ENCODE results near the gene ALDOC.

DNA sequence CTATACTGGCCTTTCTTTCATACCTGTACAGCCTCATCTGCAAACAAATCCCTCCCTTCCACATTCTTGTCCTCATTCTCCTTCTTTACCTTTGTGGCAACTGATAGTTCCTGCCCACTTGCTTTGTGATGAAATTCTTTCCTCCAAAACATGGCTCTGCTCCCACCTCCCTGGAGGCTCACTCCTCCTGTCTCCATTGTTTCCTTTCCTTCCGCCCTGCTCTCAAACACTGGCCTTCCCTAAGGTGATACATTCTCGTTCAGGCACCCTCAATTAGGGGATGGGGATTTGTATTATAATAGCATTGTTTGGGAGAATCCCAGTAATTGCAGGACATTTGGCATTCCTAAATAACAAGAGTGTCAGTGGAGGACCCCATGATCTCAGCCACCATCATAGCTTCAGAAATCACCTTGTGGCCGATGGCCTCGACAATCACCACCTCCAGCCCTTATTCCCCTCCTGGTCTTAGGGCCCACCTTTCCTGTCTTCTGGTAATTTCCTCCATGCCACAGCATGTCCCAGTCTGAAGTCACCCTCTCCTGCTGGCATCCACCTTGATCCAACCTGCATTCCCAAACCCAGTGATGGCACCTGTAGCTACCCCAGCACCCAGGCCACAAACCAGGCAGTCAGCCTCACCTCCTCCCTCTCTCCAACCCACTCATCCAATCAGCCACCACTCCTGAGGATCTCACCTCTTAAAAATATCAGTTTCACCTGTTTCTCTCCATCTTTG lies 32.1 kb downstream of the ALDOC start:
- TF ChIP-seq, protein P1, sequence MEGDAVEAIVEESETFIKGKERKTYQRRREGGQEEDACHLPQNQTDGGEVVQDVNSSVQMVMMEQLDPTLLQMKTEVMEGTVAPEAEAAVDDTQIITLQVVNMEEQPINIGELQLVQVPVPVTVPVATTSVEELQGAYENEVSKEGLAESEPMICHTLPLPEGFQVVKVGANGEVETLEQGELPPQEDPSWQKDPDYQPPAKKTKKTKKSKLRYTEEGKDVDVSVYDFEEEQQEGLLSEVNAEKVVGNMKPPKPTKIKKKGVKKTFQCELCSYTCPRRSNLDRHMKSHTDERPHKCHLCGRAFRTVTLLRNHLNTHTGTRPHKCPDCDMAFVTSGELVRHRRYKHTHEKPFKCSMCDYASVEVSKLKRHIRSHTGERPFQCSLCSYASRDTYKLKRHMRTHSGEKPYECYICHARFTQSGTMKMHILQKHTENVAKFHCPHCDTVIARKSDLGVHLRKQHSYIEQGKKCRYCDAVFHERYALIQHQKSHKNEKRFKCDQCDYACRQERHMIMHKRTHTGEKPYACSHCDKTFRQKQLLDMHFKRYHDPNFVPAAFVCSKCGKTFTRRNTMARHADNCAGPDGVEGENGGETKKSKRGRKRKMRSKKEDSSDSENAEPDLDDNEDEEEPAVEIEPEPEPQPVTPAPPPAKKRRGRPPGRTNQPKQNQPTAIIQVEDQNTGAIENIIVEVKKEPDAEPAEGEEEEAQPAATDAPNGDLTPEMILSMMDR (IDR thresholded peaks at IDR 0.05; ENCODE audit: low read depth, low read length), result no peak
- no peak for TF ChIP-seq MAX (IDR thresholded peaks at IDR 0.05; ENCODE audit: low read depth, low read length)

Measured in NB4 (cell line).